ENCODE data around the gene ANXA11. TPM values are rescaled to one million over a fixed set of nuclear protein-coding genes. Genes with fewer than 3 reads are reported as not detected.

ANXA11 gene
- total RNA-seq, 1 donor from 2014 or later: 178 TPM

- peaks cover 9% of the 10 kb centered on the region for H3K4me1 Mint-ChIP-seq
- ChIA-PET CTCF (interaction anchor here (2.5 to 3.3 kb wide), 2 partner anchors 24 to 54 kb away, joined by 9 to 13 read pairs; no protein-coding TSS in a partner anchor), POLR2A (no interaction called here)
- peaks cover 87% of the 10 kb centered on the region for H3K36me3 Mint-ChIP-seq (ENCODE audit: low read depth)
- H3K27me3 Mint-ChIP-seq: no peaks in the 10 kb centered on the region
- H3K27ac Mint-ChIP-seq: no peak overlapping the region
- no peak for DNase-seq
- no peak for TF ChIP-seq CTCF (IDR thresholded peaks at IDR 0.05)
- intact Hi-C loops (cut with micrococcal nuclease): loop anchor here (2.0 kb wide), 2 partner anchors 19 to 37 kb away; partner anchors contain the start of gene ANXA11
- no peak for ATAC-seq (ENCODE audit: low read depth)
- H3K4me3 Mint-ChIP-seq: no peak overlapping the region
- no peaks in the 10 kb centered on the region for H3K9me3 Mint-ChIP-seq
Observed at GRCh38 chr10:80167471-80168161, 37.7 kb downstream of the ANXA11 start.

GRCh38 chr10:80166581-80167470 lies 38.5 kb downstream of the ANXA11 start:
- ATAC-seq (ENCODE audit: low read depth): no peak
- Mint-ChIP-seq H3K4me1 (peaks cover 9% of the 10 kb centered on the region), H3K4me3 (no peak overlapping the region), H3K27me3 (no peaks in the 10 kb centered on the region), H3K27ac (no peak overlapping the region), H3K36me3 (ENCODE audit: low read depth) (peaks cover 89% of the 10 kb centered on the region), H3K9me3 (no peaks in the 10 kb centered on the region)
- DNase-seq: no peak
- ChIA-PET POLR2A (no interaction called here), CTCF (interaction anchor here (2.5 to 3.3 kb wide), 2 partner anchors 23 to 55 kb away, joined by 9 to 13 read pairs; no protein-coding TSS in a partner anchor)
- intact Hi-C loops (cut with micrococcal nuclease): no loop called here
- no peak for TF ChIP-seq CTCF (IDR thresholded peaks at IDR 0.05)

- ChIA-PET CTCF (interaction anchor here (1.6 kb wide), 1 partner anchor 38 kb away, joined by 3 read pairs; no protein-coding TSS in a partner anchor), POLR2A (interaction anchor here (1.1 kb wide), 2 partner anchors 14 to 23 kb away, joined by 3 to 4 read pairs; no protein-coding TSS in a partner anchor)
- H3K4me1 Mint-ChIP-seq: peaks cover 9% of the 10 kb centered on the region
- DNase-seq: no peak
- no peaks in the 10 kb centered on the region for H3K27me3 Mint-ChIP-seq
- peaks cover 91% of the 10 kb centered on the region for H3K36me3 Mint-ChIP-seq (ENCODE audit: low read depth)
- no peaks in the 10 kb centered on the region for H3K9me3 Mint-ChIP-seq
- H3K4me3 Mint-ChIP-seq: no peak overlapping the region
- no peak for TF ChIP-seq CTCF (IDR thresholded peaks at IDR 0.05)
- peak overlapping the region; percentile 57 for H3K27ac Mint-ChIP-seq
- no peak for ATAC-seq (ENCODE audit: low read depth)
- intact Hi-C loops (cut with micrococcal nuclease): no loop called here
Observed at GRCh38 chr10:80165173-80165572, 40.2 kb downstream of the ANXA11 start.

- CTCF ChIA-PET: interaction anchor here (1.6 kb wide), 1 partner anchor 39 kb away, joined by 3 read pairs; no protein-coding TSS in a partner anchor
Observed at GRCh38 chr10:80164596-80164995, 40.7 kb downstream of the ANXA11 start.

More at GRCh38 chr10:80164596-80164995, 40.7 kb downstream of the ANXA11 start:
- POLR2A ChIA-PET: interaction anchor here (1.1 kb wide), 1 partner anchor 14 kb away, joined by 3 read pairs; no protein-coding TSS in a partner anchor
- intact Hi-C loops (cut with micrococcal nuclease): no loop called here
- no peak overlapping the region for H3K4me3 Mint-ChIP-seq
- peaks cover 90% of the 10 kb centered on the region for H3K36me3 Mint-ChIP-seq (ENCODE audit: low read depth)
- no peak for ATAC-seq (ENCODE audit: low read depth)
- H3K27ac Mint-ChIP-seq: no peak overlapping the region
- DNase-seq: no peak
- peaks cover 9% of the 10 kb centered on the region for H3K4me1 Mint-ChIP-seq
- no peaks in the 10 kb centered on the region for H3K9me3 Mint-ChIP-seq
- H3K27me3 Mint-ChIP-seq: no peaks in the 10 kb centered on the region
- TF ChIP-seq CTCF (IDR thresholded peaks at IDR 0.05): no peak

All from activated B cell treated with CpG ODN at 0.5 μM for 24 hours (primary cell).